Natural killer cell (primary cell): ENCODE measurements around the gene MYO1F. TPM values are rescaled to one million over a fixed set of nuclear protein-coding genes. Genes with fewer than 3 reads are reported as not detected.
"Not testable (repeated sequence)": the region's sequence is repeated elsewhere in the genome, so short reads cannot be mapped to it uniquely, and the experiment has no call there.

ENCODE experiments used
- ATAC-seq, 3 donors: fragments of 150-1000 bp in 2 of 3; fragments of 200-7000 bp in 1 of 3; cut with Tn5 transposase; 1 replicate in 1 of 3; 2 replicates in 2 of 3; pipeline ENCODE4 v1.10.0; 2021; ENCODE audit warnings: mild to moderate bottlenecking in 2 of 3, moderate library complexity in 2 of 3
- DNase-seq, 2 donors: peaks; one replicate each; pipeline versions ENCODE4 v3.0.0 to v3.0.0-alpha.2; 2013 to 2021; ENCODE audit warnings: mixed read lengths in 1 of 2
- H3K27ac ChIP-seq: one replicate; pipeline ENCODE4 v1.5.1; 2013; ENCODE audit warnings: mild to moderate bottlenecking, low read length
- H3K27me3 ChIP-seq: one replicate; pipeline ENCODE4 v1.6.1; 2013; ENCODE audit warnings: low read length; ENCODE audit not compliant: control insufficient read depth, insufficient read depth
- H3K36me3 ChIP-seq: one replicate; pipeline ENCODE4 v1.6.1; 2013; ENCODE audit warnings: low read length; ENCODE audit not compliant: control insufficient read depth, insufficient read depth
- H3K4me1 ChIP-seq: one replicate; pipeline ENCODE4 v1.6.1; 2013; ENCODE audit warnings: low read length; ENCODE audit not compliant: control insufficient read depth, insufficient read depth
- H3K4me3 ChIP-seq: one replicate; pipeline ENCODE4 v1.5.1; 2013; ENCODE audit warnings: low read length
- H3K9me3 ChIP-seq: one replicate; pipeline ENCODE4 v1.6.1; 2013; ENCODE audit warnings: low read length; ENCODE audit not compliant: control insufficient read depth, insufficient read depth
- H3K27ac Mint-ChIP-seq, 2 donors: one replicate each; pipeline ENCODE4 v1.8.0; 2022; ENCODE audit warnings: mild to moderate bottlenecking in 2 of 2, mixed read lengths in 2 of 2, moderate library complexity in 1 of 2
- H3K27me3 Mint-ChIP-seq, 2 donors: one replicate each; pipeline ENCODE4 v1.8.0; 2022; ENCODE audit warnings: low read depth in 2 of 2, mixed read lengths in 2 of 2
- H3K36me3 Mint-ChIP-seq: one replicate; pipeline ENCODE4 v1.8.0; 2022; ENCODE audit warnings: mixed read lengths
- H3K4me1 Mint-ChIP-seq, 2 donors: one replicate each; pipeline ENCODE4 v1.8.0; 2022; ENCODE audit warnings: mixed read lengths in 2 of 2
- H3K4me3 Mint-ChIP-seq: one replicate; pipeline ENCODE4 v1.8.0; 2022; ENCODE audit warnings: mild to moderate bottlenecking, moderate library complexity, mixed read lengths
- H3K9me3 Mint-ChIP-seq, 2 donors: one replicate each; pipeline ENCODE4 v1.8.0; 2022; ENCODE audit warnings: mixed read lengths in 2 of 2
- CTCF ChIP-seq: fragments of 200-600 bp; IDR thresholded peaks from one replicate; pipeline ENCODE4 v1.8.0; 2022; ENCODE audit warnings: antibody characterized with exemption
- WGBS: methylation state at CpG from one replicate; pipeline ENCODE4 v1.1.7; 2013; ENCODE audit warnings: missing lambda C conversion rate; ENCODE audit not compliant: insufficient coverage; 5-methylcytosine and 5-hydroxymethylcytosine counted together
- intact Hi-C: fragments of 100-400 bp; cut with micrococcal nuclease; formaldehyde crosslinking; loops from one replicate; pipeline ENCODE4 v1.14.2; 2022
- total RNA-seq, 4 donors: library from RNA; stranded (reverse); fragments of 120-200 nt in 1 of 4; gene quantifications; one replicate each; pipeline versions ENCODE4 v1.2.3 to v1.2.4, GENCODE V29; 2013 to 2022

The MYO1F gene
- total RNA-seq, 3 donors from 2014 or later (not counting 1 experiment from before 2014, with no cell fraction given) = 971 to 1,223 (median 1,014) TPM

DNA sequence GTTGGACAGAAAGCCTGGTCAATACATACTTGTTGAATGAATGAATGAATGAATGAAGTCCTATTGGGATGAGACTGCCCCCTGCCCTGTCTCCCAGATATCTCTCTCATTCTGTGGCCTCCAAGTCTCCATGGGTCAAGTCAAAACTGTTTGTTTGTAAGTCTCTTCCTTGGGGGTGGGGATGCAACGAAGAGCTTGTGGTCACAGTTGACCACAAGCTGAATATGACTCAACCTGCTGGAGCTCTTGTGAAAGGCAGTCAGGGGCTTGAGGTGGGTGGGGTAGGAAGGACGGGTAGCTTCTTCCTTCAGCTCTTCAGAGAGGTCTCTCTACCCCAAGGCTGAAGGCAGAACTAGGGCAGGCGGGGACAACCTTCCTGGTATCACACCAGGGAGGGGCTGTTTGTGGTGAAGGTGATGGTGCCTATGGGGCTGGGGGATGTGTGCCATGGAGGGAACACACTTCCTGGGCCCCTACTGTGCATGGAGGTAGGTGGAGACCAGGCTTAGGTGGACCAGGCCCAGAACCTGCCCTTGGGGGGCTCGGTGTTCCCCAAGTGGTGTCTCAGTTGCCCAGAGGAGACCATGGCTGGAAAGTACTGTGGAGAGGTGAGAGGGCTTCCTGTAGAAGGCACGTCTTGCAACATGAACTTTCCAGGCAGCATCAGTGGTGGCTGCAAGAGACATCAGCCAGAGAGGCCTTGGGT, 8.0 kb downstream of the MYO1F start:
- peak overlapping the region; percentile 91 for H3K4me3 Mint-ChIP-seq
- Histone ChIP-seq H3K9me3 (no peaks in the 10 kb centered on the region), H3K27me3 (no peaks in the 10 kb centered on the region), H3K27ac (peak overlapping the region; percentile 83), H3K4me3 (peak overlapping the region; percentile 9), H3K36me3 (peaks cover 2% of the 10 kb centered on the region), H3K4me1 (peaks cover 100% of the 10 kb centered on the region)
- no peak for TF ChIP-seq CTCF
- H3K27me3 Mint-ChIP-seq = no peaks in the 10 kb centered on the region
- DNase-seq = peak; percentile 70 to 89
- H3K27ac Mint-ChIP-seq = peak overlapping the region; percentile 90 to 97
- no peaks in the 10 kb centered on the region for H3K36me3 Mint-ChIP-seq
- H3K9me3 Mint-ChIP-seq = no peaks in the 10 kb centered on the region
- H3K4me1 Mint-ChIP-seq = peaks cover 71 to 84% of the 10 kb centered on the region in 2 donors
- ATAC-seq = peak; percentile 62 to 82 (median 74)
- intact Hi-C loops = loop anchor here (1.0 to 2.0 kb wide), 2 partner anchors 8 to 54 kb away; partner anchors contain the start of genes MYO1F and ZNF414
- 10% methylated on average over 5 of the region's 5 CpGs for WGBS

GRCh38 chr19:8567522-8568172, 9.6 kb downstream of the MYO1F start:
- H3K27ac ChIP-seq = peak overlapping the region; percentile 83
- H3K9me3 Mint-ChIP-seq = no peaks in the 10 kb centered on the region
- no peaks in the 10 kb centered on the region for H3K27me3 ChIP-seq
- peak overlapping the region; percentile 90 to 97 for H3K27ac Mint-ChIP-seq
- H3K27me3 Mint-ChIP-seq = no peaks in the 10 kb centered on the region
- H3K36me3 Mint-ChIP-seq = no peaks in the 10 kb centered on the region
- H3K4me3 Mint-ChIP-seq = peak overlapping the region; percentile 91
- no peak for TF ChIP-seq CTCF
- H3K4me1 ChIP-seq = peaks cover 99% of the 10 kb centered on the region
- intact Hi-C loops = loop anchor here (2.0 kb wide), 1 partner anchor 53 kb away; the partner anchor contains the start of gene ZNF414
- peaks cover 2% of the 10 kb centered on the region for H3K36me3 ChIP-seq
- H3K4me3 ChIP-seq = peak overlapping the region; percentile 12
- 64% methylated on average over 15 of the region's 15 CpGs for WGBS
- H3K9me3 ChIP-seq = no peaks in the 10 kb centered on the region
- ATAC-seq (no peak), DNase-seq (no peak)
- H3K4me1 Mint-ChIP-seq = peaks cover 72 to 85% of the 10 kb centered on the region in 2 donors

DNA sequence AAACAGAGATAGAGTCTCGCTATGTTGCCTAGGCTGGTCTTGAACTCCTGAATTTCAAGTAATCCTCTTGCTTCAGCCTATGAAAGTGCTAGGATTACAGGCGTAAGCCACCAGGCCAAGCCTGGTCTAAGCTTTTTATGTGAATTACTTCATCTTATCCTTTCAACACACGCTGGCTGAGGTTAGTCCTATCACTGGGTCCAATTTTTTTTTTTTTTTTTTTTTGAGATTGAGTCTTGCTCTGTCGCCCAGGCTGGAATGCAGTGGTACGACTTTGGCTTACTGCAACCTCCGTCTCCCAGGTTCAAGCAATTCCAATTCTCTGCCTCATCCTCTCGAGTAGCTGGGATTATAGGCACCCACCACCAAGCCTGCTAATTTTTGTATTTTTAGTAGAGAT, 10.4 kb downstream of the MYO1F start:
- TF ChIP-seq CTCF = no peak
- H3K4me1 ChIP-seq = peaks cover 99% of the 10 kb centered on the region
- ATAC-seq (no peak), DNase-seq (no peak)
- H3K27me3 ChIP-seq = no peaks in the 10 kb centered on the region
- Mint-ChIP-seq H3K9me3 (no peaks in the 10 kb centered on the region), H3K27ac (peak overlapping the region; percentile 90 to 97), H3K27me3 (no peaks in the 10 kb centered on the region), H3K4me3 (peak overlapping the region; percentile 91), H3K36me3 (no peaks in the 10 kb centered on the region), H3K4me1 (peaks cover 70 to 85% of the 10 kb centered on the region in 2 donors)
- intact Hi-C loops = no loop called here
- H3K4me3 ChIP-seq = no peak overlapping the region
- peak overlapping the region; percentile 83 for H3K27ac ChIP-seq
- H3K36me3 ChIP-seq = peaks cover 2% of the 10 kb centered on the region
- H3K9me3 ChIP-seq = no peaks in the 10 kb centered on the region
- 83% methylated on average over 7 of the region's 7 CpGs for WGBS

DNA sequence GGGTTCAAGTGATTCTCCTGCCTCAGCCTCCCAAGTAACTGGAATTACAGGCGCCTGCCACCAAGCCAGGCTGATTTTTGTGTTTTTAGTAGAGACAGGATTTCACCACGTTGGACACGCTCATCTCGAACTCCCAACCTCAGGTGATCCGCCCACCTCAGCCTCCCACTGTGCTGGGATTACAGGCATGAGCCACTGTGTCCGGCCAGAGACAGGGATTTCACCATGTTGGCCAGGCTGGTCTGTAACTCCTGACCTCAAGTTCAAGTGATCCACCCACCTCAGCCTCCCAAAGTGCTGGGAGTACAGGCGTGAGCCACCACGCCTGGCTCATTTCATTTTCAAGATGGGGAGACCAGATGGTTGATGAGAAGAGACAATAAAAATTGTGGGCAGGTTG, 12.4 kb downstream of the MYO1F start:
- not testable (repeated sequence) for DNase-seq, H3K27me3 ChIP-seq, H3K36me3 Mint-ChIP-seq, ATAC-seq, H3K36me3 ChIP-seq, H3K27me3 Mint-ChIP-seq, H3K9me3 Mint-ChIP-seq, H3K9me3 ChIP-seq, H3K4me3 ChIP-seq
- 71% methylated on average over 8 of the region's 8 CpGs for WGBS
- Histone ChIP-seq H3K4me1 (peaks cover 98% of the 10 kb centered on the region), H3K27ac (peak overlapping the region; percentile 68)
- Mint-ChIP-seq H3K4me3 (peak overlapping the region; percentile 80), H3K4me1 (peaks cover 65 to 82% of the 10 kb centered on the region in 2 donors), H3K27ac (peak overlapping the region; percentile 92 to 99)
- intact Hi-C loops = loop anchor here (2.0 kb wide), 1 partner anchor 14 kb away; no protein-coding TSS in a partner anchor
